HEK293 (cell line): ENCODE data around the gene SPINT2.

Experiments
- CTCF ChIP-seq: fragments of 450-650 bp; formaldehyde crosslinking; IDR thresholded peaks from 2 replicates; pipeline ENCODE4 v1.5.1; 2016; ENCODE audit warnings: missing biosample characterization, missing genetic modification characterization
- GLI4 ChIP-seq: fragments of 450-650 bp; formaldehyde crosslinking; IDR thresholded peaks from 2 replicates; pipeline ENCODE4 v1.5.1; 2016; ENCODE audit warnings: missing biosample characterization, missing genetic modification characterization
- OSR2 ChIP-seq: fragments of 450-650 bp; formaldehyde crosslinking; IDR thresholded peaks from 2 replicates; pipeline ENCODE4 v1.5.1; 2016; ENCODE audit warnings: missing biosample characterization, missing genetic modification characterization
- PRDM1 ChIP-seq: fragments of 450-650 bp; formaldehyde crosslinking; IDR thresholded peaks from 2 replicates; pipeline ENCODE4; 2016; ENCODE audit warnings: missing biosample characterization, missing genetic modification characterization
- TCF7L2 ChIP-seq: IDR thresholded peaks from 2 replicates; pipeline ENCODE4 v1.6.1; 2011; ENCODE audit warnings: low read depth, mild to moderate bottlenecking, inconsistent platforms, low read length, moderate library complexity, borderline replicate concordance
- ZBTB7A ChIP-seq: fragments of 450-650 bp; formaldehyde crosslinking; IDR thresholded peaks from 2 replicates; pipeline ENCODE4 v1.5.1; 2016; ENCODE audit warnings: low read depth, missing biosample characterization, missing genetic modification characterization
- ZNF274 ChIP-seq, 2 experiments: fragments of 200-500 bp in 1 of 2; fragments of 450-650 bp in 1 of 2; sonication (Bioruptor generic) in 1 of 2; formaldehyde crosslinking in 1 of 2; IDR thresholded peaks; 2 replicates each; pipeline versions ENCODE4 v1.5.1 to v1.6.1; 2014 to 2016; ENCODE audit warnings: borderline replicate concordance in 1 of 2, inconsistent platforms in 1 of 2, low read length in 1 of 2, missing biosample characterization in 1 of 2, missing genetic modification characterization in 1 of 2
- ZNF292 ChIP-seq: fragments of 450-650 bp; formaldehyde crosslinking; IDR thresholded peaks from 2 replicates; pipeline ENCODE4 v1.5.1; 2016; ENCODE audit warnings: low read depth, missing biosample characterization, missing genetic modification characterization, borderline replicate concordance
- ZNF548 ChIP-seq: fragments of 450-650 bp; formaldehyde crosslinking; IDR thresholded peaks from 2 replicates; pipeline ENCODE4 v1.5.1; 2016; ENCODE audit warnings: missing biosample characterization, missing genetic modification characterization
- ZNF549 ChIP-seq: fragments of 450-650 bp; IDR thresholded peaks from 2 replicates; pipeline ENCODE4 v1.5.1; 2018; ENCODE audit warnings: missing biosample characterization, missing genetic modification characterization, mild to moderate bottlenecking, inconsistent platforms, moderate library complexity

- TF ChIP-seq CTCF (tag by site-specific recombination) (no peak), OSR2 (tag by site-specific recombination) (peak; percentile 99), PRDM1 (tag by site-specific recombination) (peak; percentile 95), TCF7L2 (no peak), ZBTB7A (tag by site-specific recombination) (no peak), ZNF548 (tag by site-specific recombination) (no peak), ZNF274 (IDR thresholded peaks at IDR 0.05; ENCODE audit: low read length) (no peak), ZNF274 (tag by site-specific recombination; IDR thresholded peaks at IDR 0.05; ENCODE audit: borderline replicate concordance) (no peak), ZNF292 (tag by site-specific recombination) (no peak), GLI4 (tag by site-specific recombination) (no peak), ZNF549 (tag by site-specific recombination) (no peak)
Measured at GRCh38 chr19:38266981-38267597, 2.7 kb downstream of the SPINT2 start.
